ENCODE measurements around the gene FOSL2.

DNA sequence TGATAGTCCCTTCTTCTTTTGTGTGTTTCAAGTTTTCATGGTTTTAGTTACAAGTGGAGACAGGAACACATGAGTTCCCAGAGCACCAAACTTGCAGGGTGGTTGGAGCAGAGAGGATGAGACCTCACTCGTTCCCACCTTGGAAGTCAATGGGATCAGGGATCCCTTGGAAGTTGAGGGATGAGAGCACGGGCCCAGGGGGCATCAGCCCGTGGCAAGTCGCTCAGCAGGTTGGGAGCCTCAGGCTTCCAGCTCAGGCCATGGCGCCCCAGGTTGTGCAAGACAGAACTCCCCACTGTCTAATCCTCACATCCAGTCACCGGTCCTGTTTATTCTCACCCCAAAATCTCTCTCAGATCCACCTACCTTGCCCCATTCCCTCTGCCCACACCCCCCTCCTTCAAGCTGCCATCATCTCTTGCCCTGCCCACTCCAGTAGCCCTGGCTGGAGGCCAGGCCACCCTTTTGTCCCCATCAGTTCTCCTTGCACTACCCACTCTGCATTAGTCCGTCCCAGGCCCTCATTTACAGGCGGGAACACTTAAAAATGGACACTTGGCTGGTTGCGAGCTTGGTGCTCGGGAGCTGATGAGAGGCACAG lies 37.6 kb upstream of the FOSL2 start:
- TF ChIP-seq POLR2A (IDR thresholded peaks at IDR 0.05) = no peak
- TF ChIP-seq, protein P1, sequence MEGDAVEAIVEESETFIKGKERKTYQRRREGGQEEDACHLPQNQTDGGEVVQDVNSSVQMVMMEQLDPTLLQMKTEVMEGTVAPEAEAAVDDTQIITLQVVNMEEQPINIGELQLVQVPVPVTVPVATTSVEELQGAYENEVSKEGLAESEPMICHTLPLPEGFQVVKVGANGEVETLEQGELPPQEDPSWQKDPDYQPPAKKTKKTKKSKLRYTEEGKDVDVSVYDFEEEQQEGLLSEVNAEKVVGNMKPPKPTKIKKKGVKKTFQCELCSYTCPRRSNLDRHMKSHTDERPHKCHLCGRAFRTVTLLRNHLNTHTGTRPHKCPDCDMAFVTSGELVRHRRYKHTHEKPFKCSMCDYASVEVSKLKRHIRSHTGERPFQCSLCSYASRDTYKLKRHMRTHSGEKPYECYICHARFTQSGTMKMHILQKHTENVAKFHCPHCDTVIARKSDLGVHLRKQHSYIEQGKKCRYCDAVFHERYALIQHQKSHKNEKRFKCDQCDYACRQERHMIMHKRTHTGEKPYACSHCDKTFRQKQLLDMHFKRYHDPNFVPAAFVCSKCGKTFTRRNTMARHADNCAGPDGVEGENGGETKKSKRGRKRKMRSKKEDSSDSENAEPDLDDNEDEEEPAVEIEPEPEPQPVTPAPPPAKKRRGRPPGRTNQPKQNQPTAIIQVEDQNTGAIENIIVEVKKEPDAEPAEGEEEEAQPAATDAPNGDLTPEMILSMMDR (IDR thresholded peaks at IDR 0.05) = no peak

All from vagina (tissue), 2 donors.